Breast epithelium (tissue), 3 donors: ENCODE results near the gene GPR152.

Experiments
- POLR2A ChIP-seq: fragments of 450-650 bp; IDR thresholded peaks from one replicate; pipeline ENCODE4 v1.6.1; 2016; ENCODE audit warnings: antibody characterized with exemption, mild to moderate bottlenecking, moderate library complexity
- TF ChIP-seq, protein P1 (sequence below), 3 donors: fragments of 450-650 bp; IDR thresholded peaks; one replicate each; pipeline ENCODE4 v1.5.1; 2016 to 2017; ENCODE audit warnings: antibody characterized with exemption in 3 of 3, mild to moderate bottlenecking in 3 of 3, moderate library complexity in 3 of 3

GRCh38 chr11:67439321-67440228, 13.0 kb downstream of the GPR152 start:
- no peak for TF ChIP-seq POLR2A
- TF ChIP-seq, protein P1, sequence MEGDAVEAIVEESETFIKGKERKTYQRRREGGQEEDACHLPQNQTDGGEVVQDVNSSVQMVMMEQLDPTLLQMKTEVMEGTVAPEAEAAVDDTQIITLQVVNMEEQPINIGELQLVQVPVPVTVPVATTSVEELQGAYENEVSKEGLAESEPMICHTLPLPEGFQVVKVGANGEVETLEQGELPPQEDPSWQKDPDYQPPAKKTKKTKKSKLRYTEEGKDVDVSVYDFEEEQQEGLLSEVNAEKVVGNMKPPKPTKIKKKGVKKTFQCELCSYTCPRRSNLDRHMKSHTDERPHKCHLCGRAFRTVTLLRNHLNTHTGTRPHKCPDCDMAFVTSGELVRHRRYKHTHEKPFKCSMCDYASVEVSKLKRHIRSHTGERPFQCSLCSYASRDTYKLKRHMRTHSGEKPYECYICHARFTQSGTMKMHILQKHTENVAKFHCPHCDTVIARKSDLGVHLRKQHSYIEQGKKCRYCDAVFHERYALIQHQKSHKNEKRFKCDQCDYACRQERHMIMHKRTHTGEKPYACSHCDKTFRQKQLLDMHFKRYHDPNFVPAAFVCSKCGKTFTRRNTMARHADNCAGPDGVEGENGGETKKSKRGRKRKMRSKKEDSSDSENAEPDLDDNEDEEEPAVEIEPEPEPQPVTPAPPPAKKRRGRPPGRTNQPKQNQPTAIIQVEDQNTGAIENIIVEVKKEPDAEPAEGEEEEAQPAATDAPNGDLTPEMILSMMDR (IDR thresholded peaks at IDR 0.05): no peak
